NCI-H748 (cell line): ENCODE data around the gene ARHGAP10.

Source experiments
- DNase-seq: peaks from one replicate; lab custom pipeline; 2025; ENCODE audit not compliant: unreplicated experiment; lab: John Stamatoyannopoulos, UW

ARHGAP10 gene

DNA sequence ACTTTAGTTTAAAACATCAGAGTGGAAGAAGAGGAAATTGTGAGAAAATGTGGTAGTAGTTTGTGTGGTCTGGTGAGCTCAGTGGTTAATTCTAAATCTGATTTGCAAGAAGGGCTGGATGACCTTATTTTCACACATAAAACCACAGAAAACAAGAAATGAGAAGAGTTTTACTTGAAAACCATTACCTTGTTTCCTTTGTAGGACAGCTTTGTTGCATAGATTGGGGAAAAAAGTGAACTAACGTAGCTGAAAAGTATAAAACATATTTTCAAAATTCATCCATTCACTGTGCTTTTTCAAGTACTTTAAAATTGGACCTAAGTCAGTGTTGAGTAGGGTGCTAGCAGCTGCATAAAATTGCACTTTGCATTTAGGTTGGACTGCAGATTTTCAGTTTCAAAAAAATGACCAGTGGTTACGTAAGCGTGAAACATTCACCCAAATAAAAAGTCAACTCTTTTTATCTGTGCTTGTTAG, 211.3 kb downstream of the ARHGAP10 start:
- DNase-seq = no peak

DNA sequence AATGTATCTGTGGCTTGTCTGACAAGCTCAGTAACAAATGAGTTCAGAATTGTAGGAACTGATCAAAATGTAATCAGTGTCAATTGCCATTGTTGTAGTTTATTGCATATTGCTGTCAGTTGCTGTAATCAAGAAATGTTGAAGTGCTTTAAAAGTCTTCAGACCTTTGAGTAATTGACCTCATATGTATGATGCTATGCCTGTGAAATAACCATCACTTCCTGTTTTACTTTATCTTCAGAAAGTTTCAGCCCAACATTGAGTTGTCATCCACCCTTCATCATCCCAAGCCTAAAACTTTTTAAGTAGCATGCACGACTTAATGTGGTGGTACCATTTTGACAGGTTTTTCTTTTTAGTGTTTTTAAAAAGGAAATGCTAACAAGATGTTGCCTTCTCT, 212.4 kb downstream of the ARHGAP10 start:
- no peak for DNase-seq

- DNase-seq = no peak
These were observed 212.9 kb downstream of the ARHGAP10 start for GRCh38 chr4:147944670-147945260.

- DNase-seq = no peak
These were observed 216.4 kb downstream of the ARHGAP10 start for GRCh38 chr4:147948336-147948735.

DNA sequence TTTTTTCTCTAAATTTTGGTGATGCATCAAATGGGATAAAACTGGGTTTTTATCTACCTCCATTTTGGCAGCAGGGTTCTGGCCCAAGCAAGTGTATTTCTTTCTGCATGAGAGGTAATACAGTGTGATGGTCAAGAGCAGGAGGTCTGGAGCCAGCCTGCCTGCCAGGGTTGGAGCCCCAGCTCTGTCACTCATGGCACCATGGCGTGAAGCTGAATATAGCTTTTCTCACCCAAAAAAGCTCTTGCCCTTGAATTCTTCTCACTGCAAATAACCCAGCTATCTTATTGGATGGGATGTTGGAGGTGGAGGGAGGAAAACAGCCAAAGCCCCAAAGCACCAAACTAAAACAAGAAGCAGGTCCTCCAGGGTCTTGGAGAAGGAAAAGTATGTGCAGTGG, 218.4 kb downstream of the ARHGAP10 start:
- DNase-seq = no peak

- no peak for DNase-seq
These were observed 219.0 kb downstream of the ARHGAP10 start for GRCh38 chr4:147950841-147951240.

GRCh38 chr4:147954850-147955249, 223.0 kb downstream of the ARHGAP10 start:
- DNase-seq = no peak

DNA sequence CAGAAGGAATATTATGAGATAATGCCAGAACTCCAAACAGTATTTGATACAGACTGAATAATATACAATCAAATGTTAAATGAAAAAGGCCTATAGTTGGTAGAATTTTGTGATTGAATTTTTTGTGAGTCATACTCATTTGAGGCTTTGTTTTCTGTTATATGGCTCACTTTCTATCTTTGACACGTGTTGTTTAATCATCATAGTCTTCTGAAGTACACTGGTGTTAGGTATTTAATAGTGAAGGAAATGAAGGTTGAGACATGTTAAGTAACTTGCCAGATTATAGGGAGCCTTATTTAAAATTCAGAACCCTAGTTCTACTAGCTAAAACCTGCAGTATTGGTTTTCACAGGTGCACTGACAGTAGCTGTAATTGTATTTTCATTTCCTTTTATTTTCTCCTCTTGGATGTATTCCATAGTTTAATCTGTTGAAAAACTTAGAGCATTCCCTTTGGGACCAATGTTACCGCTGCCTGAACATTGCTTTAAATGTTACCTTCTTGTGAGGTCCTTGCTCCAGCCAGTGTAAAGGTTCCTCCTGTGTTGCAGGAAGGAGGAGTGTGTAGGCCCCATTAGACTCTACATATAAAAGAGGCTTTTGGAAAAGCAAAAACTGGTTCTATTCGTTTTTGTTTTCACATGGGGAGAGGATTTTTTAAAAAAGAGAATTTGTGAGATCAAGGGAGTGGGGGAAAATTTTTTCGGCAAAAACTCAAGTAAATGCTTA, 224.1 kb downstream of the ARHGAP10 start:
- no peak for DNase-seq

- no peak for DNase-seq
These were observed 225.6 kb downstream of the ARHGAP10 start for GRCh38 chr4:147957446-147957845.

DNA sequence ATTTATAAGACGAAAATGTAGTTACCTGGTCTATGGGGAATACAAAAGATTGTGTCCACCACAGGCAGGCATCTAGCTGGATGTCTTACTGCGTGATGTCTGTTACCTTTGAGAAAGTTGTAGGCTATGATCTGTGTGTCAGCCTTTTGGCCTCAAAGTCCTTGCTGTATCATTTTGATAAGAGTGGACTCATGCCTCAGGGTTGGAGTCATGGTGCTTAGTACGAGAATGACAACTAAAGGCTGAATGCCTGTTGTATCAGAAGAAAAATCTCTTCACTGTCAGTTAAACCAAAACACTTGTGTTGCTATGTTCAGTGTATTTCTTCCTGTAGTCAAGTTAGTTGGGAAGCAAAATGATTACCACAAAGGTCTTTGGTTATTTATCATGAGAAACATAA, 226.2 kb downstream of the ARHGAP10 start:
- DNase-seq = no peak

- DNase-seq = no peak
These were observed 226.7 kb downstream of the ARHGAP10 start for GRCh38 chr4:147958489-147959065.

DNA sequence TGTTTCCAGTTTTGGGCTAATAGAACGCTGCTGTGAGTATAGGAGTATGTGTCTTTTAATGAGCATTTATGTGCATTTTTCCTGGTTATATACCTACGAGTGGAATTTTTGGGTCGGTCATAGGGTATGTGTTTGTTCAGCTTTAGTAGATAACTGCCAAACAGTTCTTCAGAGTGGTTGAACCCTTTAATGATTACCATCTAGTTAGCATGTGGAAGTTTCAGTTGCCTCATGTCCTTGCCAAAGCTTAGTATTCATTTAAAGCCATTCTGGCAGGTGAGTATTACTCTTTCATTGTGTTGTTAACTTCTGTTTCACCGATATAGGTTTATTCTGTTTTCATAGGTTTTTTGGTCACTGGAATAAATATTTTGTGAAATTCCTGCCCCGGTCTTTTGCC, 229.1 kb downstream of the ARHGAP10 start:
- no peak for DNase-seq

GRCh38 chr4:147963839-147964238, 232.0 kb downstream of the ARHGAP10 start:
- DNase-seq = no peak

GRCh38 chr4:147964266-147964880, 232.5 kb downstream of the ARHGAP10 start:
- DNase-seq = no peak

DNA sequence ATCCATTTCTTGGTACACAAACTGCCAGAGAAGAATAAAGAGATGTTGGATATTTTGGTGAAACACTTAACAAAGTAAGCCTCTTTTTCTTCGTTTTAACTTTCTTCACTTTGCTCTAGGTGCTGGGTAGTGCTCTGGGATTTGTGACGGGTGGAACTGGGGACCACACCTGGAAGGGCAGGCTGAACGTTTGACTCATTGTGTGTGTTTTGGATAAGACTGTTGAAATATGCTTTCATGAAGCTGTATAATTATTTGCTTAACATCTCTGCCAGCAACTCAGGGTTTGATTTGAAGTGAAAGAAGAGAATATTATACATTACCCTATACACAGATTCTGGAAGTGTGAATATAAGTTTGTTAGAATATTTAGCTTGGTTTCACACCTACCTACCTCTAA, 233.2 kb downstream of the ARHGAP10 start:
- no peak for DNase-seq

DNA sequence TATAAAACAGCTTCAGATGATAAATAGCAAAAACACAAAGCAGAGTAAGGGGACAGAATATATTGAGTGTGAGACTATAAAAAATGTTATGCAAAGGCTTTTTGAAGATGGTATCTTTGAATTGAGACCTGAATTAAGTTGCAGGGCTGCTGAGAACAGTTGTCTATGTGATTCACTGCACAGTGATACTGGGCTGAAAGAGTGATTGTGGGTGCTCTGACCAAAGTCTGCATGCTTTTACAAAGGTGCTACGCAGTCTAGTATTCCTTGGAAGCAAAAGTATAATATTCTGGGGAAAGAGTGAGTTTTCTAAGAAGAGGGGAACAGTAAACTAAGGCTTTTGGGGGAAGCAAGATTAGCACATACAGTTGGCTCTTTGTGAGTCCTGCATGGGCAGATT, 234.0 kb downstream of the ARHGAP10 start:
- DNase-seq = no peak

DNA sequence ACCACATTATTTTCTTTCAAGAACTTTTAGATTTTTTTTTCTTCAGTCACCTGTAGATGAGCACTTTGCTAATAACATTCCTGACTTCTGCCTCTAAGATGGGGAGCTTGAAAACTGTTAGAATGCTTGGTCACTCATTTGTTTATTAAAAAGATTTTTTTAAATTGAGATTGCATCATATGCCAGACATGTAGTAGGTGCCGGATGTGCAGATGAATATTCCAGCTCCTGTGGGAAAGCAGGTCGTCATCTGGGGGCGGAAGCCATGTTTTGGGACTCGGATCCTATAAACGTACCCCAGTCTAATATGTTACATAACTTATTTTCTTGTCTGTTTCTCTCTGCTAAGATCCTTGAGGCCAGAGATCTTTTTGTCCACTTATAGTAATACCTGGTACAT, 236.8 kb downstream of the ARHGAP10 start:
- DNase-seq = no peak

DNA sequence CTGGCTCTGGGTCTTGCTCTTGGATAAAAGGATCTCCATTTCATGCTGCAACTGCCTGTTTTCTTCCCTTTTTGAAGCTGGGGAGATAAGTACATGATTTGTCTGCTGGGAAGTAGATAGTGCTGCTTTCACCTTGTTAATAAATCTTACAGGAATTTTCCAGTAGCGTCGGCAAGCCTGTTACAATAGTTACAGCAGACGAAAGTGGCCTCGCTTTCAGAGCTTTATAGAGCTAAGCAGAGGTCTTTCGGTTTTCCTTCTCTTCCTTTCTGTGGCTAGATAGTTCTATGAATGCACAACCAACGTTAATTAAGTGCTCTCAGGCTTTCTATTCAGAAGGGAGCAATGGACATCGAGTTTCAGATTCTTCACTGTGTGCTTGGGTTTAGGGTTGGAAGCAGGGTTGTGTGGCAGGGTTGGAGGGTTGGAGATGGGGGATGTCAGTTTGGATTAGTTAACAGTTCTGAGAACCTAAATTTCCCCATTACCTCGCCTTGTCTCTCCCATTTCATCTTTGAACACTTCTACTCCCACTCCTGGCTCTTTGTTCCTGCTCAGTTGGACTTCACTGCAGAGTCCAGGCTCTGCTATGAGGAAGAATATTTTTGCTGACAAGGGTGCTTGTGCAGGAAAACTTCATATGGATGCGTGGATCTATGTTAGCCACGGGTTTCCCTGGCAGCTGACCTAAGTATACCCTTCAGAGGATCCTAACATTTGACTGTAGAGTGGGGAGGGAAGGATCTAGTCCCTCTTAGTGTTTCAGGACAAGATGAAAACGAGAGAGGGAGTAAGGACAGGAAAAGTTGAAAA, 237.9 kb downstream of the ARHGAP10 start:
- DNase-seq = no peak

- no peak for DNase-seq
These were observed 239.2 kb downstream of the ARHGAP10 start for GRCh38 chr4:147971116-147971515.

- no peak for DNase-seq
These were observed 243.4 kb downstream of the ARHGAP10 start for GRCh38 chr4:147975325-147975724.
